HG03060 (cell line): ENCODE results near the gene SLC39A6.
A peak's percentile ranks its signal among the peaks of the same experiment; 100 is the strongest.
"Not testable (repeated sequence)": the region's sequence is repeated elsewhere in the genome, so short reads cannot be mapped to it uniquely, and the experiment has no call there.

ENCODE experiments used
- ATAC-seq: cut with Tn5 transposase; IDR thresholded peaks from one replicate; pipeline ENCODE4 v1.9.1; 2021; ENCODE audit warnings: low read depth, moderate number of reproducible peaks; ENCODE audit not compliant: unreplicated experiment

Gene SLC39A6

DNA sequence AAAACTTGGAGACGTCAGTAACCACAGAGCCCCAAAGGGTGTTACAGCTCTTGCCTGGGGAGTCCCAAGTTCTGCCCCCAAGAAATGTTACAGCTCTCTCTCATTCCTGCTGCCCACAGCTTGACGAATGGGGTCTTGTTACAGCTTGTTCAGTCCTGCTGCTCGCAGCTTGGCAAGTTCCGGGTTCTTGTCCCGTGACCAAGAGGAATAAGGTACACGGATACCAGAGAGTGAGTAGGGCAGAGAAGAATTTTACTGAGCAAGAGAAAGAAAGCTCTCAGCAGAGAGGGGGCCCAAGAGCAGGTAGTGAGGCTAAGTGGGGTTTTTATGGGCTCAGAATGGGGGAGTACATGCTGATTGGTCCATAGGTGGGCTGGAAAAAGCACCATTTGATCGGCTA is 27.2 kb downstream of the SLC39A6 start:
- ATAC-seq, result no peak

DNA sequence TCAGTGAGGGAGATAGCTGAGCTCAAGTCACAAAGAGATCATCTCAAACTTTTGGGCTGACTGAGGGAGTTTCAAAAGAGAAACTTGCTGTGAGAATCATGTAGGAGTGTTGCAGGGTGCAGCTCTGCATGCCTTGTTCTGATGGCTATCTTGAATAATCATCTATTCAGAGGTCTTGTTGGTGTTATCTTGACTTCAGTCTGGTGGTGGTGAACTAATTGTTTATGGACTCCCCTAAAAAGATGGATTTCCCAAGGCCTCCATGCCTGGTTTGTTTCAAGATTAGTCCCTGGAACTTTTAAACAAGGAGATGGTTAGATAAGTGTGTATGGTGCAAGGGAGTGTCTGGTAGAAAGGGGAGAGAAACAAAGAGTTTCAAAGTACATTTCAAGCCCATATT is 29.8 kb downstream of the SLC39A6 start:
- no peak for ATAC-seq

DNA sequence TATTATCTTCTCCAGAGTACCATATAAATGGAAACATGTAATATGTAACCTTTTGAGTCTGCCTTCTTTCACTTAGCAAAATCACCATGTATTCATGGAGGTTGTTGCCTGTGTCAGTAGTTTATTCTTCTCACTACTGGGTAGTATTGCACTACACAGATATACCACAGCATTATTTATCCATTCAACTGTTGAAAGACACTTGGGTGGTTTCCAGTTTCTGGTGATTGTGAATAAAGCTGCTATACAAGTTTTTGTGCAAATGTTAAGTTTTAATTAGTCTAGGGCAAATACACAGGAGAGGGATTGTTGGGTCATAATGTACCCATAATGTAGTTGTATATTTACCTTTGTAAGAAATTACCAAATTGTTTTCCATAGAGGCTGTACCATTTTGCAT is 32.2 kb downstream of the SLC39A6 start:
- no peak for ATAC-seq

GRCh38 chr18:36095936-36096519 is 33.1 kb downstream of the SLC39A6 start:
- ATAC-seq, result no peak

- no peak for ATAC-seq
These were observed 34.7 kb downstream of the SLC39A6 start for GRCh38 chr18:36094431-36094830.

DNA sequence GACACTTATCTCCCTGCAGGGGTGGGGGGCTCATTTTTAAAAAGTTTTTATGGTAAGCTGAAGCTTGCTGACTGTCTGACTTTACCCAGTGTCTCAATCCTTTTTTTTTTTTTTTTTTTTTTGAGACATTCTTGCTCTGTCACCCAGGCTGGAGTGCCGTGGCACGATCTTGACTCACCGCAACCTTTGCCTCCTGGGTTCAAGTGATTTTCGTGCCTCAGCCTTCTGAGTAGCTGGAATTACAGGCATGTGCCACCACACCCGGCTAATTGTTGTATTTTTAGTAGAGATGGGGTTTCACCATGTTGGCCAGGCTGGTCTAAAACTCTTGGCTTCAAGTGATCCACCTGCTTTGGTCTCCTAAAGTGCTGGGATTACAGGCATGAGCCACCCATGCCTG is 37.0 kb downstream of the SLC39A6 start:
- not testable (repeated sequence) for ATAC-seq

DNA sequence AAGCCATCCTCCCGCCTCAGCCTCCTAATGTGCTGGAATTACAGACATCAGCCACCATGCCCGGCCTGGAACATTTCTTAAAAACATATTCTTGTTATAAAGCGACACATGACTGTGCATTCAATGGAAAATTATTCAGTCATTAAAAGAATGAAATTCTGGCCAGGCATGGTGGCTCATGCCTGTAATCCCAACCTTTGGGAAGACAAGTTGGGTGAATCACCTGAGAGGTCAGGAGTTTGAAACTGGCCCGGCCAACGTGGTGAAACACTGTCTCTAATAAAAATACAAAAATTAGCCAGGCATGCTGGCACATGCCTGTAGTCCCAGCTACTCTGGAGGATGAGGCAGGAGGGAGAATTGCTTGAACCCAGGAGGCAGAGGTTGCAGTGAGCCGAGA is 40.1 kb downstream of the SLC39A6 start:
- ATAC-seq, result no peak

DNA sequence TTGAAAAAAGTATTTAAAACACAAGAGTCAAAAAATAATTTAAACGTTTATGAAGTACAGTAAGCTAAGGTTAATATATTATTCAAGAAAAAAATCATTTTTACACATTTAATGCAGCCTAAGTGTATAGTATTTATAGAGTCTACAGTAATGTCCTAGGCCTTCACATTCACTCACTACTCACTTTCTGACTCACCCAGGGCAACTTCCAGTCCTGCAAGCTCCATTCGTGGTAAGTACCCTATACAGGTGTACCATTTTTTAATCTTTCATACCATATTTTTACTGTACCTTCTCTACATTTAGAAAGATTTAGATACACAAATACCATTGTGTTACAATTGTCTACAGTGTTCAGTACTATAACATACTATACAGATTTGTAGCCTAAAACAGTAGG is 40.9 kb downstream of the SLC39A6 start:
- no peak for ATAC-seq

DNA sequence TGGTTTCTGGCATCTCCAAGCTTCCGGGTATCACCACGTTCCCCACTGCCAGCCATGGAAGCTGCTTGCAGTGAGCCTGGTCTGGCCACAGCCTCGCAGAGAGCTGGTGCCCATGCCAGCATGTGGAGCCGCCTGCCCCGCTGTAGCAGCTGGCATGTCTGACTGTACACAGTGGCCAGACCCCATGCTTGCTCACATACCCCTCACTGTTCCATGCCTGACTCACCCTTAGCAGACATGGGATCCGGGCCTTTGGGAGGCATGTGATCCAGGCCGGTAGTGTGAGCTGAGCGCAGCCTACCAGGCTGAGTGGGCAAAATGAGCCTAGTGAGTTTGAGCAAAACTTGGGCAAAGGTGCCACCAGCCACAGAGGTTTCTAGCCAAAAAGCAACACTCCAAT is 43.0 kb downstream of the SLC39A6 start:
- no peak for ATAC-seq

GRCh38 chr18:36085195-36085594 is 43.9 kb downstream of the SLC39A6 start:
- ATAC-seq, result no peak

GRCh38 chr18:36083729-36084128 is 45.4 kb downstream of the SLC39A6 start:
- no peak for ATAC-seq

GRCh38 chr18:36081118-36081517 is 48.0 kb downstream of the SLC39A6 start:
- ATAC-seq, result not testable (repeated sequence)

DNA sequence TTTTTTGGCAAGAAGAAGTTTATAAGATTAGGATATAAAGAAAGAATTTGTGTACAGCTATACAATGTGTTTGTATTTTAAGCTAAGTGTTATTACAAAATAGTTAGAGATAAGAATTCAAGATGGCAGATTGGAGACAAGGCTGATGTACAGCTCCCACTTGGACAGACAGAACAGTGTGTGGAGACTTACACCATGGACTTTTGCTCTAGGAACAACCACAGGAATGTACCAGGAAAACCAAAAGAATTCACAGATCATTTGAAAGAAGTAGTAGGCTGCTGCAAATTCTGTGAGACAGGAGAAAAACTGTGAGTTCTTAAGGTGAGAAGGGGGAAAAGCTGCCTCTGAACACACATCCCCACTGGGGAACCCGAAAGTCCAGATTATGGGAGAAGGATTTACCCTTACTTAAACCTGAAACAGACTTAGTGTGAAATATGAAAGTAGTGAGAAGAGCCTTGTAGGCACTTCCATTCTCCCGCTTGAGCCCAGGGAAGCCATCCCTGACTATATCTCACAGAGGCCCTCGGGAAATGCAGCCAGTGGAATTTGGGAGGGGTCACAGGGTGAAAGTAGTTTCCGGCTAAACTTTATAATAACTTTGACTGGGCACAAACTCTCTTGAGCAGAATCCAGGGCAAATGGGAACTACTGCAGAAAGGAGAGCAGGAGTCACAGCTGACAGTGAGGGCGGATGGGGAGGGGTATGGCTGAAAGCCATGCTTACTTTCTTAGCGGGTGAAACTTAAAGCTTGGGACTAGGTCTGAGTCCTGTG is 50.2 kb downstream of the SLC39A6 start:
- ATAC-seq, result no peak

DNA sequence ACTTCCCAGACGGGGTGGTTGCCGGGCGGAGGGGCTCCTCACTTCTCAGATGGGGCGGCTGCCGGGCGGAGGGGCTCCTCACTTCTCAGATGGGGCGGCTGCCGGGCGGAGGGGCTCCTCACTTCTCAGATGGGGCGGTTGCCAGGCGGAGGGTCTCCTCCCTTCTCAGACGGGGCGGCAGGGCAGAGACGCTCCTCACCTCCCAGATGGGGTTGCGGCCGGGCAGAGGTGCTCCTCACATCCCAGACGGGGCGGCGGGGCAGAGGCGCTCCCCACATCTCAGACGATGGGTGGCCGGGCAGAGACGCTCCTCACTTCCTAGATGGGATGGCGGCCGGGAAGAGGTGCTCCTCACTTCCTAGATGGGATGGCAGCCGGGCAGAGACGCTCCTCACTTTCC is 51.4 kb downstream of the SLC39A6 start:
- not testable (repeated sequence) for ATAC-seq

- ATAC-seq, result no peak
These were observed 53.1 kb downstream of the SLC39A6 start for GRCh38 chr18:36075862-36076587.

GRCh38 chr18:36074435-36074834 is 54.7 kb downstream of the SLC39A6 start:
- no peak for ATAC-seq

DNA sequence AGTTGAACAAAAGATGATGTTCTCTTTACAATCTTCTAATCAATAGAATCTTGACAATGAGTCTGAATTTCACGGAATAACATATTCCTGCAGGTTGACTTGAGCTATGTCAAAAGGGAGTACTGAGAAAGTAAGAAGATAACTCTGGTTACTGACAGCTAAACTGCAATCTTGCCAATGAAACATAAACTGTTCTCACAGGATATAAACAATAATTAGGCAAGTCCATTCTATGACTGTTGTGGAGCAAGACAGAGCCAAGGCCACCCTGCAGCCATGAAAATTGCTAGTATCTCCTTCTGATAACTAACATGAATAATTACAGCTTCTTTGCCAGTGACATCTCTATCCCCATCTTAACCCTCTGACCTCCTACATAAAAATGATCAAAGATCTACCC is 55.5 kb downstream of the SLC39A6 start:
- no peak for ATAC-seq

GRCh38 chr18:36072406-36072805 is 56.7 kb downstream of the SLC39A6 start:
- ATAC-seq, result not testable (repeated sequence)

GRCh38 chr18:36067055-36067957 is 61.8 kb downstream of the SLC39A6 start, which contains the start of gene RPRD1A:
RPRD1A (minus strand) TSS chr18:36067559; CDS start chr18:36067404, 155 bp downstream.
- ATAC-seq, result peak; percentile 84

DNA sequence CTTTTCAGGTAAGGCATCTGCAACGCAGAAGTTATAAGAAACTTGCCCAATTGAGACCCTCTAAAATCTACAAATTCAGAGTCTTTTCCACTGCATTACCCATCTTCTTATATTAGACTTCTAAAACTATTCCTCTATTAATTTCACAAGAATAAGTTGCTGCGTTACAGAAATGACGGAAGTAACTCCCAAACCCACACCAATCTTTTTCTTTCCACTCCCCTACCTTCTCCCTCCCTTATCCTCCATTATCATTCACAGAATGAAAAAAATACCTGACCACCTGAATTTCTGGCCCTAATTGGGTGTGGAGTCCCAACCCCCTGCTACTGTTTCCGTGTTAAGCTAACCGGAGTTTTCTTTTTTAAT is 62.5 kb downstream of the SLC39A6 start:
- ATAC-seq, result no peak

DNA sequence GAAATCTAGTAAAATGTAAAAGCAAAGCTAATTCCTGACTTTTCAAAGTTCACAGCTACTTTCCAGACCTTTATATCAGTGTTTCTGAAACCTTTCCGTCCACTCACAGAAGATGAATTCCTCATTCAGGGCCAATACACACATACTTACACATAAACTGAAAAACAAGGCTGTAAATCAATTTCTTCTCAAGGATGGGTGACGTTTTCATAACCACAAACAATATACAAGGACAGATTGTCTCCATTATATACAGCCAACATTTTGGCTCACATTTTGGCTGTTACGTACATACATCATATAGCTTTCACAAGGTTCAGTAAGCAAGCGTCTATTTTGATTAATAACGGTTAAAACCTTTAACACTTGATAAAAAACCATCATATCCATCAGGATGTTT is 63.1 kb downstream of the SLC39A6 start:
- ATAC-seq, result no peak
